AG04450 (cell line): ENCODE results near the gene SVOPL. TPM values are rescaled to one million over a fixed set of nuclear protein-coding genes. Genes with fewer than 3 reads are reported as not detected.

Experiments used
- CTCF ChIA-PET: fragments of 300-600, 350-600 bp; formaldehyde crosslinking; extraction: SDS; loops from one replicate; lab custom pipeline; 2022; ENCODE audit warnings: antibody characterized with exemption, inconsistent platforms; lab: Charles Lee
- POLR2A ChIA-PET: fragments of 350-600 bp; formaldehyde crosslinking; extraction: SDS; loops from one replicate; lab custom pipeline; 2021; ENCODE audit warnings: antibody characterized with exemption, inconsistent platforms; lab: Yijun Ruan, JAX
- DNase-seq: peaks from one replicate; pipeline ENCODE4 v3.0.0-alpha.2; 2011; ENCODE audit warnings: low read depth, low spot score
- H3K27ac ChIP-seq: one replicate; pipeline ENCODE4 v1.5.1; 2012; ENCODE audit warnings: low read depth, low read length, control low read depth
- H3K27me3 ChIP-seq: one replicate; pipeline ENCODE4 v1.6.0; 2012; ENCODE audit warnings: low read length; ENCODE audit not compliant: control insufficient read depth, insufficient read depth
- H3K4me3 ChIP-seq: 2 replicates; pipeline ENCODE4 v1.5.1; 2011; ENCODE audit warnings: mild to moderate bottlenecking, low read depth, low read length, control low read depth
- H3K9me3 ChIP-seq: 2 replicates; pipeline ENCODE4 v1.5.1; 2012; ENCODE audit warnings: low read length; ENCODE audit not compliant: control insufficient read depth, insufficient read depth
- polyA plus RNA-seq: library from polyadenylated mRNA; depleted of rRNA; stranded (reverse); fragments of >200 nt; gene quantifications from 2 replicates; pipeline ENCODE4 v1.2.3, GENCODE V29; 2011
- TF ChIP-seq, protein P1 (sequence below): IDR thresholded peaks from 2 replicates; pipeline ENCODE4 v1.5.1; 2011; ENCODE audit warnings: low read depth, low read length, control low read depth, inconsistent platforms

SVOPL gene
- polyA plus RNA-seq, 1 experiment = not detected

DNA sequence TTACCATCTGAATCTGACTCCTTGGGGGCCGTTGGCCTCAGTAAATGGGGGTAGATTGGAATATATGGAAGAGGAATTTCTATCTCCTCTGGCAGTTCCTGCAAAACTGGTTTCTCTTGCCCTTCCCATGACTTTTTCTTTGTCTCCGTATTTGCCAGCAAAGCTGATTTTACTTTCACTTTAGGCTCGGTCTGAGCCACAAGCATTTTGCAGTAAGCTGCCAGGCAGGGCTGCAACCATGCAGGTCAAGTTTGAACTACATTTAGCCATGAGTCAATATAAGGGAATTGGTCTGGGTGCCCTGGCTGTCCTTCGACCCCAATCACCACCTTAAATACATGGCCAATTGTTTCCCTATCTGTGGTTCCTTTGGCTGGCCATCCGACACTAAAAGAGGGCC is 136.8 kb downstream of the SVOPL start:
- CTCF ChIA-PET = no interaction called here
- POLR2A ChIA-PET = no interaction called here
- Histone ChIP-seq H3K27me3 (no peaks in the 10 kb centered on the region), H3K4me3 (no peak overlapping the region), H3K27ac (no peak overlapping the region), H3K9me3 (peaks cover 33% of the 10 kb centered on the region)
- TF ChIP-seq, protein P1, sequence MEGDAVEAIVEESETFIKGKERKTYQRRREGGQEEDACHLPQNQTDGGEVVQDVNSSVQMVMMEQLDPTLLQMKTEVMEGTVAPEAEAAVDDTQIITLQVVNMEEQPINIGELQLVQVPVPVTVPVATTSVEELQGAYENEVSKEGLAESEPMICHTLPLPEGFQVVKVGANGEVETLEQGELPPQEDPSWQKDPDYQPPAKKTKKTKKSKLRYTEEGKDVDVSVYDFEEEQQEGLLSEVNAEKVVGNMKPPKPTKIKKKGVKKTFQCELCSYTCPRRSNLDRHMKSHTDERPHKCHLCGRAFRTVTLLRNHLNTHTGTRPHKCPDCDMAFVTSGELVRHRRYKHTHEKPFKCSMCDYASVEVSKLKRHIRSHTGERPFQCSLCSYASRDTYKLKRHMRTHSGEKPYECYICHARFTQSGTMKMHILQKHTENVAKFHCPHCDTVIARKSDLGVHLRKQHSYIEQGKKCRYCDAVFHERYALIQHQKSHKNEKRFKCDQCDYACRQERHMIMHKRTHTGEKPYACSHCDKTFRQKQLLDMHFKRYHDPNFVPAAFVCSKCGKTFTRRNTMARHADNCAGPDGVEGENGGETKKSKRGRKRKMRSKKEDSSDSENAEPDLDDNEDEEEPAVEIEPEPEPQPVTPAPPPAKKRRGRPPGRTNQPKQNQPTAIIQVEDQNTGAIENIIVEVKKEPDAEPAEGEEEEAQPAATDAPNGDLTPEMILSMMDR = no peak
- no peak for DNase-seq

DNA sequence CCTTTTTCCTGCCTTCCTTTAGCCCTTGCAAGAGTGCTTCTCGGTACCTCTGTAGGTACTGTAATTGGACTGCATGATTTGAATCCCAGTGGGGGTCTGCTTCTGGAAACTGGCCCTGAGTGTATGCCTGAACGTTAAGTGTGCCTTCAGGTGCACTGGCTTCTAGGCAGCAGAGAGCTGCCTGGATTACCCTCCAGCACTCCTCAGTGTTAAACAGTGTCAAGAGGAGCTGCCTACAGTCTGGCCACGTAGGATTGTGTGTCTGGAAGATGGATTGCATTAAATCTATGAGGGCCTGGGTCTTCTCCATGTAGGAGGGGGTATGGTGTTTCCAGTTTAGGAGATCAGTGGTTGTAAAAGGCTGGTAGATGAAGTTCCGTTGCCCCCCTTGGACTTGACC is 137.4 kb downstream of the SVOPL start:
- ChIA-PET POLR2A (no interaction called here), CTCF (no interaction called here)
- no peak overlapping the region for H3K27ac ChIP-seq

DNA sequence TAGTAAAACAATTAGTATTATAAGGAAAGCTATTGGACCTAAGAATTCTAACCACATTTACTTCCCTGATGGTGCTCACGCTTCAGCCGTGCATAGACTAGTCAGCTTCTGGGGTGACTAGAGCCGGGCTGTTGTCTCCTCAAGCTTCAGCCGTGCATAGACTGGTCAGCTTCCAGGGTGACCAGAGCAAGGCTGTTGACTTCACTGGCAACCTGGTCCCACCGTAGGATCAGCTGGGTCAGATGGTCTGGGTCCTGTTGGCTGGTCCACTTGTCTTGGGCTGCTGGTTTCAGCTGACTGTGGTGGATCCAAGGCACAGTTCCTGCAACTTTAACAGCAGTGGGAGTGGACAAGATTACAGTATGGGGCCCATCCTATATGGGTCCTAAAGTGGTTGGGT is 141.7 kb downstream of the SVOPL start:
- TF ChIP-seq, protein P1 = no peak
- ChIA-PET POLR2A (no interaction called here), CTCF (interaction anchor here (0.6 kb wide), 1 partner anchor 50 kb away, joined by 4 read pairs; no protein-coding TSS in a partner anchor)
- DNase-seq = no peak
- H3K27me3 ChIP-seq = no peaks in the 10 kb centered on the region
- peaks cover 34% of the 10 kb centered on the region for H3K9me3 ChIP-seq
- H3K4me3 ChIP-seq = no peak overlapping the region
- H3K27ac ChIP-seq = no peak overlapping the region

More for the DNA sequence above, 137.4 kb downstream of the SVOPL start:
- no peak for DNase-seq
- no peak overlapping the region for H3K4me3 ChIP-seq
- no peaks in the 10 kb centered on the region for H3K27me3 ChIP-seq
- H3K9me3 ChIP-seq = peaks cover 34% of the 10 kb centered on the region
- TF ChIP-seq, protein P1 = no peak

DNA sequence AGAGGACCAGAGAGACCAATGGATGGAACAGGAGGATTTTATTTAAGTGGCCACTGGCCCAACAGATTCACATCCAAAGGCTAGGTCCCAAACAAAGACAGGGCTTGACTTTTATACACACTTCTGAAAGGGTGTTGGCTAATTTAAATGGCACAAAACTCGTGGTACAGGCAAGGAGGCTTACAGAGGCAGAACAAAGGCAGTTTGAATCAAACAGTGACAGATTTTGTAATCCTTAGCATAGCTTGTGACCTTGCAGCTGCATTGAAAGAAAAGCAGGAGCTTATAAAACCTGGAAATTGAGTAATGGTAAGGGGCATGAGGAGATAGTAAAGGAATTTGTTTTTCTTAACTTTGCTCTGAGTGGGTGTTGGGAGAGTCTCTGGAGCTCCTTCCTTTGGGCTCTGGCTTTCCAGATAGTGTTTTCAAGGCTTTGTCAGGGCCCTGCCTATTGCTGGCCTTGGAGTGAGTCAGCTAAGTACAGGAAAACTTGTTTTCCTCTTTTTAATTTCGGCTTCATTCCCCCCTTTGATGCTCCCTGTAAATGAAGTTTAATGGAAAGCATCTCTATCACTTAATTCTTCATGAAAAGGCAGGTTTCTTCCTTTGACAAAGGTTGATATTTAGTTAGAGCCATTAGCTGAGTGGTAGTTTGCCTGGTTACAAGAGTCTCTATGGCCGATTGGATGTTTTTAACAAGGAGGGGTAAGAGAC is 144.2 kb downstream of the SVOPL start:
- Histone ChIP-seq H3K4me3 (no peak overlapping the region), H3K9me3 (peaks cover 22% of the 10 kb centered on the region; the same call in 1 of the 2 replicates), H3K27ac (no peak overlapping the region), H3K27me3 (no peaks in the 10 kb centered on the region)
- POLR2A ChIA-PET = no interaction called here
- TF ChIP-seq, protein P1 = no peak
- CTCF ChIA-PET = no interaction called here
- DNase-seq = no peak

DNA sequence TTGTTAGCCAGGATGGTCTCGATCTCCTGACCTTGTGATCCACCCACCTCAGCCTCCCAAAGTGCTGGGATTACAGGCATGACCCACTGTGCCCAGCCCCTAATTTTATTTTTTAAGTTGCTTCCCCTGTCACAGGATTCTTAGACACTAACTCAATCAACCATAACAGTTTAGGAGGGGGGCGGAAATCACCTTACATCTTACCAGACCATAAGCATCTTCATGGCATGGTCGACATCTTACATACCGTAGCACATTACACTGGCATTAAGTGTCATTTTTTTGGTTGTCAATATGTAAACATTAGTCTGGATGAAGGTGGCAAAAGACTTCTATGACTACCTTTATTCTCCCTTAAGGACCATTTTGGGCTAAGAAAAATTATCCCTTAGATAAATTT is 145.5 kb downstream of the SVOPL start:
- Histone ChIP-seq H3K27ac (no peak overlapping the region), H3K9me3 (peaks cover 22% of the 10 kb centered on the region; the same call in 1 of the 2 replicates), H3K4me3 (no peak overlapping the region), H3K27me3 (no peaks in the 10 kb centered on the region)
- ChIA-PET POLR2A (no interaction called here), CTCF (no interaction called here)
- TF ChIP-seq, protein P1 = no peak
- no peak for DNase-seq
